Smooth muscle cell of the coronary artery (primary cell): ENCODE measurements around the gene SLC25A26. TPM values are rescaled to one million over a fixed set of nuclear protein-coding genes. Genes with fewer than 3 reads are reported as not detected.

Experiments
- total RNA-seq: library from RNA; depleted of rRNA; stranded (reverse); fragments of >200 nt; gene quantifications from 2 replicates; pipeline ENCODE4 v1.2.3, GENCODE V29; 2014; ENCODE audit warnings: low replicate concordance

The SLC25A26 gene
- total RNA-seq, result 12.6 and 17.6 TPM in 2 replicates

GRCh38 chr3:66220602-66221377 is at the start of gene SLC25A26:
Gene SLC25A26 (plus strand): TSS chr3:66221001. CDS start chr3:66221095, 94 bp downstream.

Other genes with a start within 250 kb of the SLC25A26 start
- gene MAGI1, start 182.1 kb upstream of the SLC25A26 start, total RNA-seq, result 25.5 and 35.1 TPM in 2 replicates